Adrenal gland (tissue), 12 donors: ENCODE results near the gene ARAP2. TPM values are rescaled to one million over a fixed set of nuclear protein-coding genes. Genes with fewer than 3 reads are reported as not detected.

Experiments
- DNase-seq, 7 donors: peaks; one replicate each; pipeline ENCODE4 v3.0.0-alpha.2; 2019 to 2020
- H3K27ac ChIP-seq, 5 donors: fragments of 200-600 bp; sonication (generic) in 4 of 5; 1 replicate in 3 of 5; 2 replicates in 2 of 5; pipeline versions ENCODE4 v1.5.1 to v1.8.0; 2016 to 2020; ENCODE audit warnings: mild to moderate bottlenecking in 1 of 5
- H3K27me3 ChIP-seq: fragments of 200-600 bp; 2 replicates; pipeline ENCODE4 v1.8.0; 2021
- H3K36me3 ChIP-seq, 2 donors: fragments of 200-600 bp; replicated peaks in 1 of 2; 1 replicate in 1 of 2; 2 replicates in 1 of 2; pipeline versions ENCODE4 v1.5.1 to v1.8.0; 2018 to 2022
- H3K4me1 ChIP-seq, 2 donors: fragments of 200-600 bp; replicated peaks in 1 of 2; 1 replicate in 1 of 2; 2 replicates in 1 of 2; pipeline versions ENCODE4 v1.5.1 to v1.8.0; 2018 to 2021
- H3K4me3 ChIP-seq, 4 donors: fragments of 200-600 bp; sonication (generic) in 3 of 4; one replicate each; pipeline ENCODE4 v1.5.1; 2016 to 2018
- H3K9me3 ChIP-seq, 3 donors: fragments of 200-600 bp; sonication (generic) in 1 of 3; replicated peaks in 1 of 3; 1 replicate in 2 of 3; 2 replicates in 1 of 3; pipeline versions ENCODE4 v1.5.1 to v1.8.0; 2016 to 2021
- CTCF ChIP-seq, 6 experiments: fragments of 450-650 bp in 4 of 6; fragments of 200-600 bp in 2 of 6; sonication (generic) in 1 of 6; IDR thresholded peaks; 1 replicate in 5 of 6; 2 replicates in 1 of 6; pipeline versions ENCODE4 v1.5.1 to v1.8.0; 2016 to 2021; ENCODE audit warnings: antibody characterized with exemption in 6 of 6, mild to moderate bottlenecking in 2 of 6, moderate library complexity in 1 of 6
- POLR2A ChIP-seq, 2 donors: fragments of 450-650 bp; IDR thresholded peaks; one replicate each; pipeline ENCODE4 v1.6.1; 2017; ENCODE audit warnings: antibody characterized with exemption in 2 of 2, mild to moderate bottlenecking in 2 of 2, moderate library complexity in 1 of 2
- WGBS, 4 donors: extraction: QIAGEN DNeasy Blood & Tissue Kit in 2 of 4; methylation state at CpG; one replicate each; pipeline versions ENCODE4 v1.1.5 to v1.1.7; 2013 to 2017; 5-methylcytosine and 5-hydroxymethylcytosine counted together
- intact Hi-C, 2 donors: fragments of 100-400 bp; cut with DNase I; formaldehyde crosslinking; loops; one replicate each; pipeline versions ENCODE4 v1.14.1 to v1.15.0; 2022 to 2023
- polyA plus RNA-seq, 3 donors: library from polyadenylated mRNA; stranded (reverse); fragments of 200-250 nt in 2 of 3; fragments of 350-450 nt in 1 of 3; fragmentation: Illumina TruSeq in 1 of 3; extraction: RNeasy Lipid Tissue Mini Kit (QIAGEN cat#74804) in 1 of 3; gene quantifications; one replicate each; pipeline ENCODE4 v1.2.3, GENCODE V29; 2013 to 2014
- total RNA-seq, 9 donors: library from RNA; depleted of rRNA in 4 of 9; stranded (reverse); fragments of >200 nt in 4 of 9; fragments of 120-200 nt in 1 of 9; fragmentation: NEBNext Ultra II Directional in 1 of 9; extraction: Animal tissue kit (Norgen Biotek cat#: 25700) in 1 of 9; gene quantifications; one replicate each; pipeline versions ENCODE4 v1.1.0 to v1.2.4, GENCODE V29; 2013 to 2023
- donor health status: healthy with polysubstance abuse.
- donor health status: Bipolar disorder and iron deficiency.
- donor health status: DM: yes; HTN: yes; CAD: no.
- donor health status: DM: no; HTN: no; CAD: no.
- donor health status: DM: no; HTN: no; CAD: no.
- donor health status: DM: yes; HTN: yes; CAD: no.

ARAP2 gene
- total and polyA plus RNA-seq, 12 donors: 0.81 to 23.7 (median 4.4) TPM

DNA sequence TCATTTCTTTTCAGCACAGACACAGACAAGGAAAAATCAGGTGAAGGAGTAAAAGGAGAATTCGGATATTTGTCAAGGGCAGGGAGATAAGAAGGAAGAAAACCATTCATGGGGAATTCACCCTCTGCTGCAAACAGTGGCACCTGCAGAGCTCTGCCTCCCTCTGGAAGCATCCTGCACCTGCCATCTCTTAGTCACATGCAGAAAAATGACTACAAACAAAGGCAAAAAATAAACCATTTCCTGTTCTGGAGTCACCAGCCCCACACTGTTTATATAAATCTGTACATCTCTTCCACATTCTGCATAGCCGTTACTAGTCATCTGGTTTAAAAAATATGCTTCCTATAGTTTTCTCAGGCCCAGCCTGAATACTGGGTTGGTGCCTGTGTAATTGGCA is 205.3 kb downstream of the ARAP2 start:
- no peak for DNase-seq
- intact Hi-C loops: no loop called here
- no peak for TF ChIP-seq CTCF (IDR thresholded peaks at IDR 0.05)
- TF ChIP-seq POLR2A (IDR thresholded peaks at IDR 0.05): no peak
- no peaks in the 10 kb centered on the region for H3K9me3 ChIP-seq
- 53 to 61% (median 60%) methylated on average over 2 of the region's 2 CpGs for WGBS, 4 donors
- no peak overlapping the region for H3K4me3 ChIP-seq
- no peak overlapping the region for H3K27ac ChIP-seq
- H3K27me3 ChIP-seq: no peaks in the 10 kb centered on the region
- H3K36me3 ChIP-seq: no peaks in the 10 kb centered on the region
- no peaks in the 10 kb centered on the region for H3K4me1 ChIP-seq

DNA sequence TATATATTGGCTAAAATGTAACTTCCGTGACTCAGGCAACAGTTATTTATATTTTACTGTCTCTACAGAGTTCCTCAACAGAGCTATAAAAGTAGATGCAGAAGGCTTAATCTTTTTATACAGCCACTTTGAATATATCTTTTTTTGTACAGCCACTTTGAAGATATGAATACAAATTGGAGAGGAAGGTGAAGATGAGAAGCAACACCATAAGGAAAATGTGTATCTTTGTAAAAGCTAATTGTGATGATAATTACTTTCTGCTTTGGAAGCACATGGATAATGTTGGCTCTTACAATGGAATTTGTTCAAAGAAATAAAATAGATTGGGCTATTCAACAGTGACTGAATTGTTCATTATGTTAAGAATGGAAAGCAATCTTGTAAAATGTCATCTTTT is 205.8 kb downstream of the ARAP2 start:
- no peak for TF ChIP-seq CTCF (IDR thresholded peaks at IDR 0.05)
- H3K27me3 ChIP-seq: no peaks in the 10 kb centered on the region
- H3K4me1 ChIP-seq: no peaks in the 10 kb centered on the region
- no peaks in the 10 kb centered on the region for H3K9me3 ChIP-seq
- H3K4me3 ChIP-seq: no peak overlapping the region
- H3K27ac ChIP-seq: no peak overlapping the region
- intact Hi-C loops: no loop called here
- WGBS, 4 donors: 69 to 86% (median 77%) methylated on average over 1 of the region's 1 CpG
- DNase-seq: no peak
- no peaks in the 10 kb centered on the region for H3K36me3 ChIP-seq

- Histone ChIP-seq H3K4me1 (no peaks in the 10 kb centered on the region), H3K36me3 (no peaks in the 10 kb centered on the region), H3K4me3 (no peak overlapping the region), H3K27ac (no peak overlapping the region), H3K9me3 (no peaks in the 10 kb centered on the region), H3K27me3 (no peaks in the 10 kb centered on the region)
- TF ChIP-seq CTCF (IDR thresholded peaks at IDR 0.05): no peak
- TF ChIP-seq POLR2A (IDR thresholded peaks at IDR 0.05): no peak
- DNase-seq: no peak
- intact Hi-C loops: no loop called here
These were observed 207.2 kb downstream of the ARAP2 start for GRCh38 chr4:36037127-36037526.

GRCh38 chr4:36029951-36030350 is 214.4 kb downstream of the ARAP2 start:
- Histone ChIP-seq H3K4me3 (no peak overlapping the region), H3K9me3 (no peaks in the 10 kb centered on the region), H3K4me1 (no peaks in the 10 kb centered on the region), H3K36me3 (no peaks in the 10 kb centered on the region), H3K27me3 (no peaks in the 10 kb centered on the region), H3K27ac (no peak overlapping the region)
- no peak for DNase-seq
- TF ChIP-seq POLR2A (IDR thresholded peaks at IDR 0.05) (no peak), CTCF (IDR thresholded peaks at IDR 0.05) (no peak)
- intact Hi-C loops: no loop called here
